ENCODE data around the gene CRTC1.
A peak's percentile ranks its signal among the peaks of the same experiment; 100 is the strongest.
"Not testable (repeated sequence)": the region's sequence is repeated elsewhere in the genome, so short reads cannot be mapped to it uniquely, and the experiment has no call there.

CRTC1 gene

DNA sequence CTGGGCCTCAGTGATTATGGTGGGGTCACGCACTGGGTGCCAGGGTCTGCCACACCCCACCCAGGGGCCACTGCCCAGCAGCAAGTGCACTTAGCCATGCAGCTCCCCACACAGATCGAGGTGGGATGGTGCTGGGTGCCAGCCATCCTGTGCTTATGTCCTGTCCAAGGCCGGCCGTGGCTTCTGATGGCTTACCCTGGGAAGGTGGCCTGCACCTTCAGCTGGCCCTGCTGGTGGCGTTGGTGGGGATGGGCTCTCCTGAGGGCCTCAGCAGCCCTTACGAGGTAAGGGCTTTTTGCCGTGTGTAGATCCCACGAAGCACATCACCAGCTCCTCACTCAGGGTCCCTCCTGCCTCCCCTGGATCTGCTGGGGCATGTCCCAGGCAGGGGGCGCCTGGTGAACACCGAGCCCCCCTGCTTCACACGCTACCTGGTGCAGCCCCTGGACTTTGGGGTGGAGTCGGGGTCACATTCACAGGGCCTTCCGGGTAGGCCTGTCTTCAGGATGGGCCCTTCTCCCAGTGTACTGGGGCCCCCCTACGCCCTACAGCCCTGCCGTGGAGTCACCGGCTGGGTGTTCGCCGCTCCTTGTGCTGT, 46.6 kb downstream of the CRTC1 start:
- in situ Hi-C loops (cut with HindIII; ENCODE audit: low sequenced_read_pairs): no loop called here
- H3K4me3 ChIP-seq (ENCODE audit: low read depth, low read length): no peak overlapping the region
- TF ChIP-seq, protein P1, sequence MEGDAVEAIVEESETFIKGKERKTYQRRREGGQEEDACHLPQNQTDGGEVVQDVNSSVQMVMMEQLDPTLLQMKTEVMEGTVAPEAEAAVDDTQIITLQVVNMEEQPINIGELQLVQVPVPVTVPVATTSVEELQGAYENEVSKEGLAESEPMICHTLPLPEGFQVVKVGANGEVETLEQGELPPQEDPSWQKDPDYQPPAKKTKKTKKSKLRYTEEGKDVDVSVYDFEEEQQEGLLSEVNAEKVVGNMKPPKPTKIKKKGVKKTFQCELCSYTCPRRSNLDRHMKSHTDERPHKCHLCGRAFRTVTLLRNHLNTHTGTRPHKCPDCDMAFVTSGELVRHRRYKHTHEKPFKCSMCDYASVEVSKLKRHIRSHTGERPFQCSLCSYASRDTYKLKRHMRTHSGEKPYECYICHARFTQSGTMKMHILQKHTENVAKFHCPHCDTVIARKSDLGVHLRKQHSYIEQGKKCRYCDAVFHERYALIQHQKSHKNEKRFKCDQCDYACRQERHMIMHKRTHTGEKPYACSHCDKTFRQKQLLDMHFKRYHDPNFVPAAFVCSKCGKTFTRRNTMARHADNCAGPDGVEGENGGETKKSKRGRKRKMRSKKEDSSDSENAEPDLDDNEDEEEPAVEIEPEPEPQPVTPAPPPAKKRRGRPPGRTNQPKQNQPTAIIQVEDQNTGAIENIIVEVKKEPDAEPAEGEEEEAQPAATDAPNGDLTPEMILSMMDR (IDR thresholded peaks at IDR 0.05; ENCODE audit: low read depth, low read length): no peak
- DNase-seq (ENCODE audit: low read depth, low spot score): no peak

DNA sequence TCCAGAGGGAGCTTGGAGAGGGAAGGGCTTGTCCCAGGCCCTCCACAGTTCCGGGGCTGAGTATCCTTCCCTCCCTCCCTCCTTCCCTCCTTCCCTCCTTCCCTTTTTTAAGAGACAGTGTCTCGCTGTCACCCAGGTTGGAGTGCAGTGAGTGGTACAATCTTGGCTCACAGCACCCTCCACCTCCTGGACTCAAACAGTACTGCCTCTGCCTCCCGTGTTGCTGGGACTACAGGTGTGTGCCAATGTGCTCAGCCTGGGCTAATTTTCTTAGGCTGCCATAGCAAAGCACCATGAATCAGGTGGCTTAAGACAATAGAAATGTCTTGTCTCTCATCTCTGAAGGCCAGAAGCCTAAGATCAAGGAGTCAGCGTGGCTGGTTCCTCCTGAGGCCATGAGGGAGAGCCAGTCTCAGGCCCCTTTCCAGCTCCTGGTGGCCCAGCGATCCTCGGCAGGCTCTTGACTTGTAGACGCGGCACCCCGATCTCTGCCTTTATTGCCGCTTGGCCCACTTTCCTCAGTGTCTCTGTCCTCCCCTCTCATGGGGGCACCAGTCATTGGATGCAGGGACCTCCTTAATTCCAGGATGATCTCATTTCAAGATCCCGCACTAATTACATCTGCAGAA, 47.5 kb downstream of the CRTC1 start:
- no peak overlapping the region for H3K4me3 ChIP-seq (ENCODE audit: low read depth, low read length)
- DNase-seq (ENCODE audit: low read depth, low spot score): no peak
- in situ Hi-C loops (cut with HindIII; ENCODE audit: low sequenced_read_pairs): no loop called here
- TF ChIP-seq, protein P1 (IDR thresholded peaks at IDR 0.05; ENCODE audit: low read depth, low read length): no peak

DNA sequence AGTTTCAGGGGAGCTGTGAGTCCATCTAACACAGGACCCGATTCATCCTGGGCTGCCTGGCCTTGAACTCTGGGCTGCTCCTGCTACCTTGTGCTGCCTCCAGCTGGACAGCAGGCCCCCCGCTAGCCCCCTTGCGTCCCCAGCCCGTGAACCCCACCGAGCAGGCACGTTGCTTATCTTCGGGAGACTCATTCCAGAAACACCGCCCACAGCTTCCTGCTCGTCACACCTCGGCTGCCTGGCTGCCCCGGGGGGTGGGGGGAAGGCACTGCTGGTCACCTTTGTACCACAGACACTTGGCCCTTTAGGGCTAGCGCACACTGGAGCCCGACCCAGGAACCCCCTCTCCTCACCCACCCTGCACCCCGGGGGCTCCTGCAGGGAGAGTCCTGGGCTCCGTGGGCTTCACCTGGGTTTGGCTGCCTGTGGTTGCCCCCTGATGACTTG, 48.1 kb downstream of the CRTC1 start:
- no peak for DNase-seq (ENCODE audit: low read depth, low spot score)
- no peak overlapping the region for H3K4me3 ChIP-seq (ENCODE audit: low read depth, low read length)
- in situ Hi-C loops (cut with HindIII; ENCODE audit: low sequenced_read_pairs): no loop called here
- TF ChIP-seq, protein P1 (IDR thresholded peaks at IDR 0.05; ENCODE audit: low read depth, low read length): no peak

DNA sequence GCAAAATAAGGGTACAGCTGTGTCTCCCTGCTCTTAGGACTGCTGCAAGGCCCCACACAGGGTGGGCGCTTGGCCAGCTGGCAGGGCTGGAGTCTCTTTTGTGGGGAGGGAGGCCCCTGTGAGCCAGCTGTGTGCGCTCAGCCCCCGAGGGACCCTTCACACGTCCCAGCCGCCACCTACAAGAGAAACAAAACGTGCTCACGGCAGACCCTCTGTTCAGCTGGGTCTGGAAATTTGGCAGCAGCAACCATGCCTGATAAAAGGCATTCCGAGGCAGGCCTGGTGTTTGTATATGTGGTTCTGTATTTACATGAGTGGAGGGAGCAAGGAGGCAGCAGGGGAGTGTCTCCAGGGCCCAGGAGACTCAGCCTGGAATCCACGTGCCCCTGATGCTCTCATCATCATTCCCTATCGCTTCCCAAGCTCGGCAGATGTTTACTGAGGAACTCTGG, 49.7 kb downstream of the CRTC1 start:
- in situ Hi-C loops (cut with HindIII; ENCODE audit: low sequenced_read_pairs): no loop called here
- TF ChIP-seq, protein P1 (IDR thresholded peaks at IDR 0.05; ENCODE audit: low read depth, low read length): no peak
- peak; percentile 39 for DNase-seq (ENCODE audit: low read depth, low spot score)
- H3K4me3 ChIP-seq (ENCODE audit: low read depth, low read length): no peak overlapping the region

DNA sequence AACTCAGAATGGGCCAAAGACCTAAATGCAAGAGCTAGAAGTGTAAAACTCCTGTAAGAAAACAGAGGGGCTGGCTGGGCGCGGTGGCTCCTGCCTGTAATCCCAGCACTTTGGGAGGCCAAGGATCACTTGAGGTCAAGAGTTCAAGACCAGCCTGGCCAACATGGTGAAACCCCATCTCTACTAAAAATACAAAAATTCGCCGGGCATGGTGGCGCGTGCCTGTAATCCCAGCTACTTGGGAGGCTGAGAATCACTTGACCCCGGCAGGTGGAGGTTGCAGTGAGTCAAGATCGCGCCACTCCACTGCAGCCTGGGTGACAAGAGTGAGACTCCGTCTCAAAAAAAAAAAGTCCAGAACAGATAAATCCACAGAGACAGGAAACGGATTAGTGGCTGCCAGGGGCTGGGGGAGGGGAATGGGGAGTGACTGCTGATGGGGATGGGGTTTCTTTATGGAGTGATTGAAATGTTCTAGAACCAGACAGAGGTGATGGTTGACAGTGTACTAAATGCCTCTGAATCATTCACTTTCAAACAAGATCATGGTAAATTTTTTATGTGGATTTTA, 50.4 kb downstream of the CRTC1 start:
- H3K4me3 ChIP-seq (ENCODE audit: low read depth, low read length); in situ Hi-C loops (cut with HindIII; ENCODE audit: low sequenced_read_pairs); DNase-seq (ENCODE audit: low read depth, low spot score): not testable (repeated sequence)

DNA sequence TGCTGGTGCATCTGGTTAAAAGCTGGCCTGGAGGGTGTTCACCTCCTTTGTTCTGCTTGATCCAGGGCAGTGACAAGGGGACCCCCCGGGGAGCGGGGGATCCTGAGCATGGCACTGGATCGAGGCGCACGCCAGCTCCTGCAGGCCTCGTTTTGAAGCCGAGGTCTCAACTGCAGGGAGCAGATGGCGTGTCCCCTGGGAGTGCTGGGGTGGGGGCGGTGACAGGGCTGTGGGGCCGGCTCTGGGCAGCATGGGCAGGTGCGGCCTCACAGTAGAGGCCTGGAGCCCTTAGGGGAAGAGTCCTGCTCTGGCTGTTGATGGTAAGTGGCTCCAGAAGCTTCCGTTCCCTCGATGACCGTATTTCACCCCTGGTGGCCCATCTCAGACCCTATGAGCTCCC, 51.8 kb downstream of the CRTC1 start:
- in situ Hi-C loops (cut with HindIII; ENCODE audit: low sequenced_read_pairs): no loop called here
- no peak overlapping the region for H3K4me3 ChIP-seq (ENCODE audit: low read depth, low read length)
- TF ChIP-seq, protein P1 (IDR thresholded peaks at IDR 0.05; ENCODE audit: low read depth, low read length): no peak
- DNase-seq (ENCODE audit: low read depth, low spot score): no peak

DNA sequence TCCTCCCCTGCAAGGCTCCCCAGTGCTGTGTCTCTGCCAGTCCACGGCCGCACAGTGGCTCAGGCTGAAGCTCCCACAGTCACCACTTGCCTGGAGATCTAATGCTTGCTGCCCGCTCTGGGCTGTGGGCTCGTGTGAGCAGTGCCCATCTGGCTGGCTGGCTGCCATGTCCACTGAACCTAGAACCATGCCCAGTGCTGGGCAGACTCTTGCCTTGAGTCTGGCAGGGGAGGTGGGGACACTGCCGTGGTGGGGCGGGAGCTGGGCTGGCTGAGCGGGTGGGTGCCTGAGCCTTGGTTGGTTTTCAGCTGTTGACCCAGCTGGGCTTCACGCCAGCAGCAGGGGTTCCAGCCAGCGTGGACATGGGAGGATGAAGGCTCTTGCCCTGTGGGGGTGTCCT, 52.3 kb downstream of the CRTC1 start:
- DNase-seq (ENCODE audit: low read depth, low spot score): no peak
- TF ChIP-seq, protein P1 (IDR thresholded peaks at IDR 0.05; ENCODE audit: low read depth, low read length): no peak
- in situ Hi-C loops (cut with HindIII; ENCODE audit: low sequenced_read_pairs): no loop called here
- no peak overlapping the region for H3K4me3 ChIP-seq (ENCODE audit: low read depth, low read length)

Data from astrocyte of the spinal cord (primary cell).